ENCODE measurements around the gene SLIT3.

DNA sequence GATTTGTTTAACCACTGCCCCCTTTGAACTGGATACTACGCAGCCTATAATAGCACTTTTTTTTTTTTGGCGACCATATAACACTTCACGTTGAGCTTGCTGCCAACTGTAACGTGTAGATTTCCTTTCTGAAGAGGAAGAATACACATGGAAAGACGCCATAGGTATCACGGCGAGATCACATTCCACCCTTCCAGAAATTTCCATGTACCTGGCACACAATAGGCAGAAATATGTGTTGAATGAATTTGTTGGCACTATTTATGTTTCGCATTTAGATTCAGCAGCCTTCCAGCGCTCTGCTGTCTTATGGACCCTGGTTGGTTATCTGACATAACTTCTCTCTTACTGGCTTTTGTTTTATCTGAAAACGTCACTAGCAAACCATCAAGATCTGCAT lies 250.3 kb downstream of the SLIT3 start:
- TF ChIP-seq, protein P1, sequence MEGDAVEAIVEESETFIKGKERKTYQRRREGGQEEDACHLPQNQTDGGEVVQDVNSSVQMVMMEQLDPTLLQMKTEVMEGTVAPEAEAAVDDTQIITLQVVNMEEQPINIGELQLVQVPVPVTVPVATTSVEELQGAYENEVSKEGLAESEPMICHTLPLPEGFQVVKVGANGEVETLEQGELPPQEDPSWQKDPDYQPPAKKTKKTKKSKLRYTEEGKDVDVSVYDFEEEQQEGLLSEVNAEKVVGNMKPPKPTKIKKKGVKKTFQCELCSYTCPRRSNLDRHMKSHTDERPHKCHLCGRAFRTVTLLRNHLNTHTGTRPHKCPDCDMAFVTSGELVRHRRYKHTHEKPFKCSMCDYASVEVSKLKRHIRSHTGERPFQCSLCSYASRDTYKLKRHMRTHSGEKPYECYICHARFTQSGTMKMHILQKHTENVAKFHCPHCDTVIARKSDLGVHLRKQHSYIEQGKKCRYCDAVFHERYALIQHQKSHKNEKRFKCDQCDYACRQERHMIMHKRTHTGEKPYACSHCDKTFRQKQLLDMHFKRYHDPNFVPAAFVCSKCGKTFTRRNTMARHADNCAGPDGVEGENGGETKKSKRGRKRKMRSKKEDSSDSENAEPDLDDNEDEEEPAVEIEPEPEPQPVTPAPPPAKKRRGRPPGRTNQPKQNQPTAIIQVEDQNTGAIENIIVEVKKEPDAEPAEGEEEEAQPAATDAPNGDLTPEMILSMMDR (IDR thresholded peaks at IDR 0.05), result no peak
- TF ChIP-seq POLR2A (IDR thresholded peaks at IDR 0.05) (no peak), POLR2AphosphoS5 (IDR thresholded peaks at IDR 0.05) (no peak), EP300 (IDR thresholded peaks at IDR 0.05) (no peak)

Measured in suprapubic skin (tissue), 4 donors.